Tibial artery (tissue), 4 donors: ENCODE measurements around the gene CRABP2.

ENCODE experiments used
- DNase-seq, 2 donors: peaks; one replicate each; pipeline ENCODE4 v3.0.0-alpha.2; 2019
- H3K27ac ChIP-seq, 2 donors: fragments of 200-600 bp; sonication (generic) in 1 of 2; 1 replicate in 1 of 2; 2 replicates in 1 of 2; pipeline ENCODE4 v1.5.1; 2018 to 2019; ENCODE audit warnings: mild to moderate bottlenecking in 1 of 2
- H3K27me3 ChIP-seq, 2 donors: fragments of 200-600 bp; sonication (generic) in 1 of 2; one replicate each; pipeline versions ENCODE4 v1.5.1 to v1.6.0; 2016 to 2019
- H3K36me3 ChIP-seq, 3 donors: fragments of 200-600 bp; sonication (generic) in 2 of 3; one replicate each; pipeline ENCODE4 v1.5.1; 2016 to 2019; ENCODE audit warnings: mild to moderate bottlenecking in 2 of 3
- H3K4me1 ChIP-seq, 4 donors: fragments of 200-600 bp; sonication (generic) in 2 of 4; 1 replicate in 3 of 4; 2 replicates in 1 of 4; pipeline ENCODE4 v1.5.1; 2016 to 2019
- H3K4me3 ChIP-seq, 2 donors: fragments of 200-600 bp; sonication (generic) in 1 of 2; 1 replicate in 1 of 2; 2 replicates in 1 of 2; pipeline ENCODE4 v1.5.1; 2018 to 2019; ENCODE audit warnings: mild to moderate bottlenecking in 2 of 2
- H3K9me3 ChIP-seq, 3 donors: fragments of 200-600 bp; sonication (generic) in 1 of 3; one replicate each; pipeline ENCODE4 v1.5.1; 2016 to 2019
- intact Hi-C: fragments of 100-400 bp; cut with DNase I; formaldehyde crosslinking; loops from one replicate; pipeline ENCODE4 v1.15.0; 2023; ENCODE audit warnings: low total_unique reads
- TF ChIP-seq, protein P1 (sequence below), 2 experiments: fragments of 200-600 bp in 1 of 2; fragments of 450-650 bp in 1 of 2; IDR thresholded peaks; one replicate each; pipeline ENCODE4 v1.5.1; 2017 to 2019; ENCODE audit warnings: antibody characterized with exemption in 2 of 2, mild to moderate bottlenecking in 1 of 2, moderate library complexity in 1 of 2

Gene CRABP2

DNA sequence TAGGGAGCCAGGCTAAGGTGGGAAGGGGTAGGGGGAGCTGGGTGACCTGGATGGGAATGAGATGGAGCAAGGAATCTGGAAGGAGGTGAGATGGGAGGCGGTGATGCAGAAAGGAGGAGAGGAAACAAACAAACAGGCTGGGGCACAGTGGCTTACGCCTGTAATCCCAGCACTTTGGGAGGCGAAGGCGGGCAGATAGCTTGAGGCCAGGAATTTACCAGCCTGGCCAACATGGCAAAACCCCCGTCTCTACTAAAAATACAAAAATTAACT lies 10.8 kb downstream of the CRABP2 start:
- TF ChIP-seq, protein P1, sequence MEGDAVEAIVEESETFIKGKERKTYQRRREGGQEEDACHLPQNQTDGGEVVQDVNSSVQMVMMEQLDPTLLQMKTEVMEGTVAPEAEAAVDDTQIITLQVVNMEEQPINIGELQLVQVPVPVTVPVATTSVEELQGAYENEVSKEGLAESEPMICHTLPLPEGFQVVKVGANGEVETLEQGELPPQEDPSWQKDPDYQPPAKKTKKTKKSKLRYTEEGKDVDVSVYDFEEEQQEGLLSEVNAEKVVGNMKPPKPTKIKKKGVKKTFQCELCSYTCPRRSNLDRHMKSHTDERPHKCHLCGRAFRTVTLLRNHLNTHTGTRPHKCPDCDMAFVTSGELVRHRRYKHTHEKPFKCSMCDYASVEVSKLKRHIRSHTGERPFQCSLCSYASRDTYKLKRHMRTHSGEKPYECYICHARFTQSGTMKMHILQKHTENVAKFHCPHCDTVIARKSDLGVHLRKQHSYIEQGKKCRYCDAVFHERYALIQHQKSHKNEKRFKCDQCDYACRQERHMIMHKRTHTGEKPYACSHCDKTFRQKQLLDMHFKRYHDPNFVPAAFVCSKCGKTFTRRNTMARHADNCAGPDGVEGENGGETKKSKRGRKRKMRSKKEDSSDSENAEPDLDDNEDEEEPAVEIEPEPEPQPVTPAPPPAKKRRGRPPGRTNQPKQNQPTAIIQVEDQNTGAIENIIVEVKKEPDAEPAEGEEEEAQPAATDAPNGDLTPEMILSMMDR (IDR thresholded peaks at IDR 0.05): no peak
- Histone ChIP-seq H3K27ac (no peak overlapping the region), H3K4me3 (no peak overlapping the region), H3K27me3 (peaks cover 3 to 71% of the 10 kb centered on the region in 2 donors), H3K36me3 (peaks cover 0 to 5% (median 0%) of the 10 kb centered on the region in 3 donors), H3K9me3 (no peaks in the 10 kb centered on the region), H3K4me1 (peaks cover 0 to 39% (median 3%) of the 10 kb centered on the region in 4 donors)
- no peak for DNase-seq
- intact Hi-C loops: no loop called here

DNA sequence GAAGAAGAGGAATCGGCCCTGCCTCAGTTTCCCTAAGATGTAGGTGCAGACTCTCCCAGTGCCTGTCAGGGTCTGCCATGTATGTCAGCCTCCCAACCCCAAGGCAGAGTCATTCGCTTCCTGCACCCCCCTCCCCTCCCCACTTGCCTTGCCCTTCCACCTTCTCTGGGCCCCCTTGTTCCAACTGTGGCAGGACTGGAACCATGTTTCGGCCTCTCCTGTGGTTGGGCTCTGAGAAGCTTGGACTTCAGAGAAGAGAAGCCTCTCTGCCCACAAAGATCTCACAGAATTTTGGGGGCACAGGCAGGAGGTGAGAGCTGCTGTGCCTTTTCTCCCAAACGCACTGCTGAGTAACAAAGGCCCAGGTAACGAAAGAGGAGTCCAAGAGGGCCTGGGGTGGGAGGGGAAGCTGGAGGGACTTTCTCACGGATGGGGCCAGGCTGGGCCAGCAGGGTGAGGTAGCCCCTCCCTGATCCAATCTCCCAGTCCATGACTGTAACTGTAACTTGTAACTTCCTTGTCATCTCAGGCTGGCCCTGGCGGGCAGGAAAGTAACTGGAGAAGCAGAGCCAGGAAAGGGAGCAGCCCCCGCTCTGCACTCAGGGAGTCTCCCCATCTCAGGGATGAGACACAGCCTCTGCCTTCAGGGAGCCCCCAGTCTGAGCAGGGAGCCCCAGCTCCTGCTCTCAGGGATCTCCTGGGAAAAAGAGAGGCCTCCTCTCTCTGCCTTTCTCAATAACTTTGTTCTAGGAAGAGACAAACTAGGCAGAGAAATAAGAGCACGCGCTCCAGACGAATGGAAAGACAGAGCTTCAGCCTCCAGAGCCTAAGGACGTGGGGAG lies 11.3 kb downstream of the CRABP2 start:
- Histone ChIP-seq H3K27ac (no peak overlapping the region), H3K4me3 (no peak overlapping the region), H3K9me3 (no peaks in the 10 kb centered on the region), H3K27me3 (peaks cover 3 to 69% of the 10 kb centered on the region in 2 donors), H3K4me1 (peaks cover 0 to 45% (median 9%) of the 10 kb centered on the region in 4 donors), H3K36me3 (no peaks in the 10 kb centered on the region)
- intact Hi-C loops: loop anchor here (2.0 kb wide), 1 partner anchor 31 kb away; no protein-coding TSS in a partner anchor
- TF ChIP-seq, protein P1 (IDR thresholded peaks at IDR 0.05): no peak
- DNase-seq: no peak

DNA sequence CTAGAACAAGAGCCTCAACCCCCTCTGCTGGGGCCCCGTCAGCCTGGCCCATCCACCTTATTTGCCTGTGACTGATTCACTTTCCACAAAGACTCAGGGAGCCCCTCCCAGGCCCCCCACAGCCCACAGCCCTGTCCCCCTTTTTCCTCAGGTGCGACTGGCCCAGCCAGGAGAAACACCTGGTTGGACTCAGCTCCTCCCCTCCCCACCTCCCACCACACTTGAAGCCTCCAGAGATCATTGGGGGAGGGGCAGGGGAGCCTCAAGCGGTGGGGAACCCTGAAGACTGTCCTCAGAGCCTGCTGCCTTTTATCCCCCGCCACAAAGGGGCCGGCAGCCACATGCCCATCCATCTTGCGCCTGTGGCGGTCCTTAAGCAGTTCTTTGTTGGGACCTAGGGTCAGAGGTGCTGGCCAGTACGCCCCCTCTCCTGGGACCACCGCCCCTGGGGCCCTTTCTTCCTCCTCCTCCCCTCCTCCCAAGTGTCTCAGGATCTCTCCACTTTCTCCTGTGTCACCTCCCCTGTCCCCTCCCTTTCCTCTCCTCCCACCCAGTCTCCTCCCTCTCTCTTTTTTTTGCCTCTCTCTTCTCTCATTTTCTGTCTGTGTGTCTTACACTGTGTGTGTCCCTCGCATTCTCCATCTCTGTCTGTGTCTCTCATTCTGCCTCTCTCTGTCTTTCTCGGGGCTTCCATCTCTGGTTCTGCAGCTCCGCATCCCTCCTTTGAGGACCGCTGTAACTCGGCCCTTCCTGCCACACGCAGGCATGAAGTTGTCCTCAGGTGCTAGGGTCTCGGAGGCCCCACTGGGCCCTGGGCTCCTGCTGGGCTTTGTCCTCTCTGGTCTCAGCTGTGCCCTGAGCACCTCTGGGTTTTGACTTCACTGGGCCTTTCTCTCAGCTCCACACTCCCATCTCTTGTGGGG lies 12.2 kb downstream of the CRABP2 start:
- intact Hi-C loops: loop anchor here (2.0 kb wide), 1 partner anchor 32 kb away; no protein-coding TSS in a partner anchor
- H3K27ac ChIP-seq: no peak overlapping the region
- H3K27me3 ChIP-seq: peaks cover 3 to 66% of the 10 kb centered on the region in 2 donors
- H3K4me1 ChIP-seq: peaks cover 0 to 48% (median 11%) of the 10 kb centered on the region in 4 donors
- DNase-seq: no peak
- H3K9me3 ChIP-seq: no peaks in the 10 kb centered on the region
- TF ChIP-seq, protein P1 (IDR thresholded peaks at IDR 0.05): no peak
- H3K4me3 ChIP-seq: no peak overlapping the region
- no peaks in the 10 kb centered on the region for H3K36me3 ChIP-seq

DNA sequence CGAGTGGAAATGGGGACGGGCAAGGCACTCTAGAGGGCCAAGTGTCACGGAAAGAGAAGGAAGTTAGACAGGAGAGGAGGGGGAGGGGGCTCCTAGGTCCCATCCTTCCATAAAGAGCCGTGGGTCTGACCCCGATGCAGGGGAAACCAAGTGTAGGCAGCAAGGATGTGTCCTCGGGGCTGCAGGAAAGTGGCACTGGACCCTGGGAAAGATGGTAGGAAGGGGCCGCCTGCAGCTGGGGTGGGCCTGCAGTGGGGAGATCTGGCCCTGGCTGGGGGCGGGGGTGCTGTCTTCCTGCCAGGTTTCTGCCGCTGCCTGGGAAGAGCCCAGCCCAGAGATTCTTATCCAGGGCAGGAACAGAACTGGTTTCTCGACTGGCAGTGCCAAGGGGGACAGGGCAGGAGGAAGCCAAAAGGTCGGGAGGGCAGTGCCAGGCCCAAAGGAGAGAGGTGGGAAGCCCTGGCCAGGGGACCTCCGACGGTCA lies 12.9 kb downstream of the CRABP2 start:
- Histone ChIP-seq H3K4me1 (peaks cover 0 to 46% (median 11%) of the 10 kb centered on the region in 4 donors), H3K4me3 (no peak overlapping the region), H3K36me3 (no peaks in the 10 kb centered on the region), H3K27me3 (peaks cover 3 to 63% of the 10 kb centered on the region in 2 donors), H3K27ac (no peak overlapping the region), H3K9me3 (no peaks in the 10 kb centered on the region)
- DNase-seq: no peak
- intact Hi-C loops: loop anchor here (2.0 kb wide), 1 partner anchor 32 kb away; no protein-coding TSS in a partner anchor
- TF ChIP-seq, protein P1 (IDR thresholded peaks at IDR 0.05): no peak

DNA sequence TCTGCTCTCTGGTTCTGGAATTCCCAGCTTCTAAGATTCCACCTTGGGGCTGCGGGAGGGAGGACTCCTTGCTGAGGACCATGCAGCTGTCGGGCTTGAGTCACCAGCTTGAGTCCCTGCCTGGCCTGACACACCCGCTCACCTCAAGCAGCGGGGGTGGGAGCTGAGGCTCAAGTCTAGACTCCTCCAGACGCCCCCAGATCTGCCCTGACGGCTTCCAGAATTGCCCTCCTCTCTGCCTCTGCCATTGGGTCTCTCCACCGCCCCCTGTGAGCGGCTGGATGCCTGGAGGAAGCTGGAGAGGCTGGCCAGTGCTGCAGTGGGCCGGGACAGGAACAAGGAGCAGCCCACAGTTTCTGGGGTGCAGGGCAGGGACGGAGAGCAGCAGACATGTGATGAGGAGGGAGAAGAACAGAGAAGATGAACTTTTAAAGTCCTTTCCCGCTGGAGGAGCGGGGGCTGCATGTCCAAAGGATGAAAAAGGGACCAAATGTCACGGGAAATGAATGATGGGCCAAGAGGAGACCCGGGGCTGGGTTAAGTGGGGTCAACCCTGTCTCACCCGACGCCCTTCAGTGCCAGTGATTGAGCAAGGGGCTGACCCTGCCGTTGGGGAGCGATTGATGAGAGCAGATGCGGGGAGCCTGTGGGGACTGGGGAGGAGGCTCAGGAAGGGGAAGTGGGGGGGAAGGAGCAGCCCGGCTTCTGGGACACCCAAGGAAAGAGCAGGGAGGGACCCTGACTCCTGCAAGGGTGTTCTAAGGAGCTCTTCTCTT lies 13.5 kb downstream of the CRABP2 start:
- no peak overlapping the region for H3K27ac ChIP-seq
- H3K4me3 ChIP-seq: no peak overlapping the region
- DNase-seq: no peak
- H3K4me1 ChIP-seq: peaks cover 0 to 43% (median 11%) of the 10 kb centered on the region in 4 donors
- intact Hi-C loops: loop anchor here (2.0 kb wide), 1 partner anchor 33 kb away; no protein-coding TSS in a partner anchor
- TF ChIP-seq, protein P1 (IDR thresholded peaks at IDR 0.05): no peak
- no peaks in the 10 kb centered on the region for H3K36me3 ChIP-seq
- H3K9me3 ChIP-seq: no peaks in the 10 kb centered on the region
- peaks cover 3 to 56% of the 10 kb centered on the region in 2 donors for H3K27me3 ChIP-seq
